ENCODE results near the gene MRPL54.
"Not testable (repeated sequence)": the region's sequence is repeated elsewhere in the genome, so short reads cannot be mapped to it uniquely, and the experiment has no call there.

The MRPL54 gene

DNA sequence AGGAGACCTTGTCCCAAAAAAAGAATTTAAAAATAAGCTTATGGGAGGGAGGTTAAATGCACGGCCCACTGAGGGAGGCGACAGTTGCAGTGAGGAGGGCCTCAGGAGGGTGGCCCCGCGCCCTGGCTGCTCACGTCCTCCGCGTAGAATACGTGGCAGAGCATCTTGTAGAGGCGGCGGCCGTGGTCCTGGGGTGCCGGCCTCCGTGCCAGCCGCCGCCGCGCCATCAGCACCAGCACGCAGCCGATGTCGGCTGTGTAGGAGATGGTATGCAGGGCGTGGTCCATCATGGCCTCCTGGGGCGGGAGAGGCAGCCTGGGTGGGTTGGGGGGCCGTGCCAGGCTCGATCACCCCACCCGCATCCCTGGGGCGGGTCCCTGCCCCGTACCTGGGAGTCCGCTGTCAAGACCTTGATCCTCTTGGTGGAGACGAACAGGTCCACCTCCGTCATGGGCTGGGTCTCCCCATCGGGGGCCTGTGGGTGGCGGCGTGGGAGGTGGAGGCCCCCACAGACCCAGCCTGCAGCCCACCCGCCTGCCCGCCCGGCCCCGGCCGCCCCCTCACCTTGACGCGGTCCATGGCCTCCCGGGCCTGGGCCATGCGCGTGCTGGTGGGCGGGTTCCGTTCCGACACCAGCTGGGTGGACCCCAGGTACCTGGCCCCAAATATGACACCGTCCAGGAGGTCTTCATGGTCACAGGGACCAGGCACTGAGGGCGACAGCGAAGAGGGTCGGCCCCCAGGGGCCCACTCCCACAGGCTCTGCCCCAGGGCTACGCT, 8.7 kb upstream of the MRPL54 start:
- H3K4me3 ChIP-seq (ENCODE audit: low read depth, low read length): no peak overlapping the region
- no peak for TF ChIP-seq CTCF (IDR thresholded peaks at IDR 0.05; ENCODE audit: borderline replicate concordance, insufficient read depth, low read depth, low read length)

GRCh38 chr19:3757705-3758104, 4.8 kb upstream of the MRPL54 start:
- H3K4me3 ChIP-seq (ENCODE audit: low read depth, low read length): not testable (repeated sequence)

DNA sequence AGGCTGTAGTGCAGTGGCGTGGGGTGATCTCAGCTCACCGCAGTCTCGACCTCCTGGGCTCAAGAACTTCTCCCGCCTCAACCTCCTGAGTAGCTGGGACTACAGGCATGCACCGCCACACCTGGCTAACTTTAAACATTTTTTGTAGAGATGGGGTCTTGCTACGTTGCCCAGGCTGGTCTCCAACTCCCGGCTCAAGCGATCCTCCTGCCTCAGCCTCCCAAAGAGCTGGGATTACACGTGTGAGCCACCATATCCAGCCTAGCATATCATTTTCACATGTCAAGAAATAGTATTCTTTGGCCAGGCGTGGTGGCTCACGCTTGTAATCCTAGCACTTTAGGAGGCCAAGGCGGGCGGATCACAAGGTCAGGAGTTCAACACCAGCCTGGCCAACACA, 4.2 kb upstream of the MRPL54 start:
- H3K4me3 ChIP-seq (ENCODE audit: low read depth, low read length): not testable (repeated sequence)

DNA sequence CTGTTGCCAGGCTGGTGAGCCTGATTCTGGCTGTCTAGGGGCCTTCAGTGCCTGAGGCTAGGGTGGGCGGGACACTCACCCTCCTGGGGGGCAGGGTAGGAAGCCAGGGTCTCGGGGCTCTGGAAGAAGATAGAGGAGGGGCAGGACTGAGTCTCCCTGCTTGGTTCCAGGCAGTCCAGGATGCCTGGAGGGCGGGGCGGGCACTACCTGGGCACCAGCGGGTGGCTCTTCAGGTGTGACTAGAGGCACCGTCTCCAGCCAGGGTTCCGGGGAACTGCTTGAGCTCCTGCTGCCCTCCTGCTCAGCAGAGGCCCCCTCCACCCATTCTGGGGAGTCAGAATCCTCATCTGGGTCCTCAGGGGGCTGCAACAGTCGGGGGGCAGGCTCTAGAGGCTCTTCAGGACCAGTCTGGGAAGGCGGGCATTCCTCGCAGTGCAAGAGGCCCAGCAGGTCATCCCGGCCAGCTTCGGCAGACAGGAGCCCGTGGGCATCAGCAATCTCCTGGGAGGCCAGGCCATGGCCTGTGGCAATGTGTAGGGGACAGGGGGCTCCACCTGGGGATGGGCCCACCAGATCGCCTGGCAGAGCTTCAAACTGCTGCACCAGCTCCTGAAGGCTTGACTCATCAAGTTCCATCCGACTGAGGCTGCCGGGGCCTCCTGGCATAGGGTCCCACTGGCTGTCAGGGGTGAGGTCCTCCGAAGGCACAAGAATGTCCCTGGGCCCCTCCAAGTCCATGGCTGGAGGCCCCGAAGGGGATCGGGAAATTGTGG, 2.8 kb upstream of the MRPL54 start:
- TF ChIP-seq CTCF (IDR thresholded peaks at IDR 0.05; ENCODE audit: borderline replicate concordance, insufficient read depth, low read depth, low read length): no peak
- no peak overlapping the region for H3K4me3 ChIP-seq (ENCODE audit: low read depth, low read length)

- H3K4me3 ChIP-seq (ENCODE audit: low read depth, low read length): peak overlapping the region; percentile 73
- no peak for TF ChIP-seq CTCF (IDR thresholded peaks at IDR 0.05; ENCODE audit: borderline replicate concordance, insufficient read depth, low read depth, low read length)
Observed at GRCh38 chr19:3760871-3761361, 1.6 kb upstream of the MRPL54 start.

GRCh38 chr19:3761382-3762129, 926 bp upstream of the MRPL54 start, which contains the start of gene APBA3:
APBA3 (minus strand) TSS chr19:3761692; CDS start chr19:3760264, 1,428 bp downstream.
- TF ChIP-seq CTCF (IDR thresholded peaks at IDR 0.05; ENCODE audit: borderline replicate concordance, insufficient read depth, low read depth, low read length): peak; percentile 74

GRCh38 chr19:3762130-3762473, 380 bp upstream of the MRPL54 start:
- TF ChIP-seq CTCF (IDR thresholded peaks at IDR 0.05; ENCODE audit: borderline replicate concordance, insufficient read depth, low read depth, low read length): no peak
- H3K4me3 ChIP-seq (ENCODE audit: low read depth, low read length): no peak overlapping the region

More at GRCh38 chr19:3761382-3762129, 926 bp upstream of the MRPL54 start, which contains the start of gene APBA3:
- H3K4me3 ChIP-seq (ENCODE audit: low read depth, low read length): peak within 1 kb of the TSS; percentile 73
